WTC11 (cell line): ENCODE data around the gene FGF22. TPM values are rescaled to one million over a fixed set of nuclear protein-coding genes. Genes with fewer than 3 reads are reported as not detected.

Experiments
- ATAC-seq: fragments of 200-7000 bp; cut with Tn5 transposase; 2 replicates; pipeline ENCODE4 v1.10.0; 2021; ENCODE audit warnings: mild to moderate bottlenecking, moderate library complexity
- CTCF ChIA-PET: fragments of 300-600 bp; sonication (Branson Sonifier 250); formaldehyde crosslinking; loops from one replicate; lab custom pipeline; 2021; ENCODE audit warnings: antibody characterized with exemption; lab: Charles Lee
- POLR2A ChIA-PET: fragments of 350-600 bp; sonication (Branson Sonifier 250); formaldehyde crosslinking; loops from one replicate; lab custom pipeline; 2021; ENCODE audit warnings: antibody characterized with exemption; lab: Charles Lee
- DNase-seq: peaks from one replicate; pipeline ENCODE4 v3.0.0; 2021; ENCODE audit warnings: low spot score
- H3K27ac Mint-ChIP-seq: 2 replicates; pipeline ENCODE4 v1.8.0; 2021; ENCODE audit warnings: mixed read lengths
- H3K27me3 Mint-ChIP-seq: 2 replicates; pipeline ENCODE4 v1.8.0; 2021; ENCODE audit warnings: low read depth, mild to moderate bottlenecking, moderate library complexity, mixed read lengths
- H3K36me3 Mint-ChIP-seq: 2 replicates; pipeline ENCODE4 v1.8.0; 2021; ENCODE audit warnings: mixed read lengths
- H3K4me1 Mint-ChIP-seq: 2 replicates; pipeline ENCODE4 v1.8.0; 2022; ENCODE audit warnings: mixed read lengths
- H3K4me3 Mint-ChIP-seq: 2 replicates; pipeline ENCODE4 v1.8.0; 2021; ENCODE audit warnings: mild to moderate bottlenecking, moderate library complexity, mixed read lengths
- H3K9me3 Mint-ChIP-seq: 2 replicates; pipeline ENCODE4 v1.8.0; 2021; ENCODE audit warnings: mixed read lengths
- ETV6 ChIP-seq: sonication (generic); formaldehyde crosslinking; IDR thresholded peaks from 2 replicates; pipeline ENCODE4 v1.8.1; 2022; ENCODE audit warnings: mild to moderate bottlenecking, missing genetic modification reagents
- FOXP1 ChIP-seq: sonication (generic); formaldehyde crosslinking; IDR thresholded peaks from 2 replicates; pipeline ENCODE4 v1.8.0; 2022; ENCODE audit warnings: missing genetic modification reagents, mild to moderate bottlenecking, moderate library complexity, borderline replicate concordance
- GTF2I ChIP-seq: fragments of 250-450 bp; sonication (Bioruptor Pico); conservative IDR thresholded peaks from 2 replicates; pipeline ENCODE4 v1.4.0; 2021; ENCODE audit warnings: mild to moderate bottlenecking
- IRF2 ChIP-seq: sonication (generic); formaldehyde crosslinking; IDR thresholded peaks from 2 replicates; pipeline ENCODE4 v1.8.0; 2022; ENCODE audit warnings: low read depth, missing genetic modification reagents, borderline replicate concordance
- JAZF1 ChIP-seq: fragments of 250-450 bp; sonication (Bioruptor Pico); IDR thresholded peaks from 2 replicates; pipeline ENCODE4 v1.9.0; 2021; ENCODE audit warnings: moderate library complexity, mild to moderate bottlenecking, inconsistent platforms
- KAT7 ChIP-seq: sonication (generic); formaldehyde crosslinking; IDR thresholded peaks from 2 replicates; pipeline ENCODE4 v1.8.1; 2023; ENCODE audit warnings: missing genetic modification reagents, mild to moderate bottlenecking, borderline replicate concordance
- NFATC4 ChIP-seq: fragments of 250-450 bp; sonication (Bioruptor Pico); IDR thresholded peaks from 2 replicates; pipeline ENCODE4 v1.9.0; 2021; ENCODE audit warnings: mild to moderate bottlenecking
- SMAD4 ChIP-seq: sonication (generic); formaldehyde crosslinking; IDR thresholded peaks from 2 replicates; pipeline ENCODE4 v1.8.0; 2022; ENCODE audit warnings: mild to moderate bottlenecking, missing genetic modification reagents
- TCF7 ChIP-seq: sonication (generic); formaldehyde crosslinking; IDR thresholded peaks from 2 replicates; pipeline ENCODE4 v1.8.0; 2022; ENCODE audit warnings: mild to moderate bottlenecking, low read depth, missing genetic modification reagents, moderate library complexity
- ZNF121 ChIP-seq: sonication (generic); formaldehyde crosslinking; IDR thresholded peaks from 2 replicates; pipeline ENCODE4 v1.8.0; 2023; ENCODE audit warnings: missing genetic modification reagents
- ZNF219 ChIP-seq: sonication (generic); formaldehyde crosslinking; IDR thresholded peaks from 2 replicates; pipeline ENCODE4 v1.8.0; 2023; ENCODE audit warnings: missing genetic modification reagents, mild to moderate bottlenecking, borderline replicate concordance
- ZNF317 ChIP-seq: sonication (generic); formaldehyde crosslinking; IDR thresholded peaks from 2 replicates; pipeline ENCODE4 v1.8.1; 2023; ENCODE audit warnings: low read depth, mild to moderate bottlenecking, moderate library complexity, missing genetic modification reagents, borderline replicate concordance
- total RNA-seq: library from RNA; stranded (reverse); gene quantifications from 3 replicates; pipeline ENCODE4 v1.2.3, GENCODE V29; 2021
- TF ChIP-seq, protein P1 (sequence below): sonication (generic); formaldehyde crosslinking; IDR thresholded peaks from 2 replicates; pipeline ENCODE4 v1.8.0; 2023; ENCODE audit warnings: missing genetic modification reagents, mild to moderate bottlenecking, borderline replicate concordance
- TF ChIP-seq, protein P2 (sequence below): fragments of 250-450 bp; sonication (Bioruptor Pico); IDR thresholded peaks from 2 replicates; pipeline ENCODE4 v1.9.0; 2021; ENCODE audit warnings: moderate library complexity, mild to moderate bottlenecking, inconsistent platforms, borderline replicate concordance
- TF ChIP-seq, protein P3 (sequence below): fragments of 250-450 bp; sonication (Bioruptor Pico); IDR thresholded peaks from 2 replicates; pipeline ENCODE4 v1.9.0; 2021; ENCODE audit warnings: mild to moderate bottlenecking, borderline replicate concordance
- TF ChIP-seq, protein P4 (sequence below): sonication (generic); formaldehyde crosslinking; IDR thresholded peaks from 2 replicates; pipeline ENCODE4 v1.8.1; 2022; ENCODE audit warnings: low read depth, mild to moderate bottlenecking, moderate library complexity, missing genetic modification reagents, borderline replicate concordance
- TF ChIP-seq, protein P5 (sequence below): sonication (generic); formaldehyde crosslinking; IDR thresholded peaks from 2 replicates; pipeline ENCODE4 v1.8.0; 2023; ENCODE audit warnings: mild to moderate bottlenecking, missing genetic modification reagents
- TF ChIP-seq, protein P6 (sequence below): sonication (generic); formaldehyde crosslinking; IDR thresholded peaks from 2 replicates; pipeline ENCODE4 v1.8.0; 2022; ENCODE audit warnings: mild to moderate bottlenecking, missing genetic modification reagents
- TF ChIP-seq, protein P7 (sequence below): sonication (generic); formaldehyde crosslinking; IDR thresholded peaks from 2 replicates; pipeline ENCODE4 v1.8.0; 2022; ENCODE audit warnings: mild to moderate bottlenecking, missing genetic modification reagents

Gene FGF22
- total RNA-seq, 1 experiment from 2014 or later: 1.6 TPM

DNA sequence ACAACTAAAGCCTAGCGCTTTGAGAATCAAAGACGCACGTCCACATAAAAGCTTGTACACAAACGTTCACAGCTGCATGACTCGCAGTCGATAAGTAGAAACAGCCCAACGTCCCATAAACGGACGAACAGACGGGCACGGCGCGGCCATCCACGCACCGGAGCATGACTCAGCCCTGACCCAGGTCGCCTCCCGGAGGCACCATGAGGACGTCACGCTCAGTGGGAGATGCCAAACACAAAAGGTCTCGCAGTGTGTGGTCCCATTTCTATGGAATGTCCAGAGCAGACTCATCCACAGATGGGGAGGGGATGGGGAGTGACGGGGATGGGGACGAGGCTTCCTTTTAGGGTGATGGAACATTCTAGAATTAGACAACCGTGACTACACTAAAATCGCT is 15.7 kb upstream of the FGF22 start (continued):
- TF ChIP-seq TCF7 (CRISPR knock-in tag): no peak
- TF ChIP-seq ZNF219: no peak
- no peak for TF ChIP-seq GTF2I (CRISPR knock-in tag)
- TF ChIP-seq, protein P1, sequence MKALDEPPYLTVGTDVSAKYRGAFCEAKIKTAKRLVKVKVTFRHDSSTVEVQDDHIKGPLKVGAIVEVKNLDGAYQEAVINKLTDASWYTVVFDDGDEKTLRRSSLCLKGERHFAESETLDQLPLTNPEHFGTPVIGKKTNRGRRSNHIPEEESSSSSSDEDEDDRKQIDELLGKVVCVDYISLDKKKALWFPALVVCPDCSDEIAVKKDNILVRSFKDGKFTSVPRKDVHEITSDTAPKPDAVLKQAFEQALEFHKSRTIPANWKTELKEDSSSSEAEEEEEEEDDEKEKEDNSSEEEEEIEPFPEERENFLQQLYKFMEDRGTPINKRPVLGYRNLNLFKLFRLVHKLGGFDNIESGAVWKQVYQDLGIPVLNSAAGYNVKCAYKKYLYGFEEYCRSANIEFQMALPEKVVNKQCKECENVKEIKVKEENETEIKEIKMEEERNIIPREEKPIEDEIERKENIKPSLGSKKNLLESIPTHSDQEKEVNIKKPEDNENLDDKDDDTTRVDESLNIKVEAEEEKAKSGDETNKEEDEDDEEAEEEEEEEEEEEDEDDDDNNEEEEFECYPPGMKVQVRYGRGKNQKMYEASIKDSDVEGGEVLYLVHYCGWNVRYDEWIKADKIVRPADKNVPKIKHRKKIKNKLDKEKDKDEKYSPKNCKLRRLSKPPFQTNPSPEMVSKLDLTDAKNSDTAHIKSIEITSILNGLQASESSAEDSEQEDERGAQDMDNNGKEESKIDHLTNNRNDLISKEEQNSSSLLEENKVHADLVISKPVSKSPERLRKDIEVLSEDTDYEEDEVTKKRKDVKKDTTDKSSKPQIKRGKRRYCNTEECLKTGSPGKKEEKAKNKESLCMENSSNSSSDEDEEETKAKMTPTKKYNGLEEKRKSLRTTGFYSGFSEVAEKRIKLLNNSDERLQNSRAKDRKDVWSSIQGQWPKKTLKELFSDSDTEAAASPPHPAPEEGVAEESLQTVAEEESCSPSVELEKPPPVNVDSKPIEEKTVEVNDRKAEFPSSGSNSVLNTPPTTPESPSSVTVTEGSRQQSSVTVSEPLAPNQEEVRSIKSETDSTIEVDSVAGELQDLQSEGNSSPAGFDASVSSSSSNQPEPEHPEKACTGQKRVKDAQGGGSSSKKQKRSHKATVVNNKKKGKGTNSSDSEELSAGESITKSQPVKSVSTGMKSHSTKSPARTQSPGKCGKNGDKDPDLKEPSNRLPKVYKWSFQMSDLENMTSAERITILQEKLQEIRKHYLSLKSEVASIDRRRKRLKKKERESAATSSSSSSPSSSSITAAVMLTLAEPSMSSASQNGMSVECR: no peak
- TF ChIP-seq NFATC4: no peak
- no peak for TF ChIP-seq SMAD4 (CRISPR knock-in tag)
- TF ChIP-seq KAT7 (CRISPR knock-in tag): no peak
- TF ChIP-seq FOXP1 (CRISPR knock-in tag): no peak
- TF ChIP-seq, protein P2, sequence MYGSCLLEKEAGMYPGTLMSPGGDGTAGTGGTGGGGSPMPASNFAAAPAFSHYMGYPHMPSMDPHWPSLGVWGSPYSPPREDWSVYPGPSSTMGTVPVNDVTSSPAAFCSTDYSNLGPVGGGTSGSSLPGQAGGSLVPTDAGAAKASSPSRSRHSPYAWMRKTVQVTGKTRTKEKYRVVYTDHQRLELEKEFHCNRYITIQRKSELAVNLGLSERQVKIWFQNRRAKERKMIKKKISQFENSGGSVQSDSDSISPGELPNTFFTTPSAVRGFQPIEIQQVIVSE (CRISPR knock-in tag): no peak
- TF ChIP-seq ZNF121 (CRISPR knock-in tag): no peak
- TF ChIP-seq IRF2: no peak
- TF ChIP-seq ZNF317 (CRISPR knock-in tag): no peak

DNA sequence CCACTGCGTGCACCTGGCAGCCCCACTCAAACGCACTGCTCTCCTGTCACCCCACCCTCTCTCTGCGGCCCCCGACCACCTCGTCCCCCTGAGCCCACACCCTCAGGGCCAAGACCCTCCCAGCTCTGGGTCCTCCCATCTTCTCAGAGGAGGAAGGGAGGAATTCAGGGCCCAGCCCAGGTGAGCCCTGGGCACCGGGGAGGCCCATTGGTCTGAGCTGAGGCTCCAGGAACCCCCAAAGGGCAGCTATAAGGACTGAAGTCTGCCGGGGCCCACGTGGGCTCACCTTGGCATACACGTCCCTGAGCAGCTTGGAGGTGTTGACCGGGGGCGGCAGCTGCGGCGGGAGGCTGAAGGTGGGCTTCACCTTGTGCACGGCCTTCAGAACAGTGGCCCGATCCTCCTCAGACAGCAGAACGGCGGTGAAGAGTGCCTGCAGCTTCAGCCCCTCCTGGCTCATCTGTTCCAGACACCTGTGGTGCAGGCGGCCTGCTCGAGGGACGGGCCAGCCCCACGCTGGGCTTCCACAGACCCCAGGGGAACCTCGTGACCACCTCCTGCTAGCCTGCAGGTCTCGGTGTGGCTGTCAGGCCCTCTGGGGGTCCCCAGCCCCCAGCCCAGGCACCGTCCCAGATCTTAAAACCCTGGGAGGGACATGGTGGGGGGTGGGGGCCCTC is 15.1 kb upstream of the FGF22 start:
- CTCF ChIA-PET: interaction anchor here (0.6 kb wide), 1 partner anchor 403 kb away, joined by 4 read pairs; no protein-coding TSS in a partner anchor
- Mint-ChIP-seq H3K36me3 (peaks cover 26% of the 10 kb centered on the region), H3K4me3 (no peak overlapping the region), H3K27ac (no peak overlapping the region), H3K4me1 (no peaks in the 10 kb centered on the region; the same call in 1 of the 2 replicates), H3K27me3 (no peaks in the 10 kb centered on the region), H3K9me3 (no peaks in the 10 kb centered on the region)
- ATAC-seq: no peak
- POLR2A ChIA-PET: no interaction called here
- DNase-seq: no peak
- TF ChIP-seq, protein P3, sequence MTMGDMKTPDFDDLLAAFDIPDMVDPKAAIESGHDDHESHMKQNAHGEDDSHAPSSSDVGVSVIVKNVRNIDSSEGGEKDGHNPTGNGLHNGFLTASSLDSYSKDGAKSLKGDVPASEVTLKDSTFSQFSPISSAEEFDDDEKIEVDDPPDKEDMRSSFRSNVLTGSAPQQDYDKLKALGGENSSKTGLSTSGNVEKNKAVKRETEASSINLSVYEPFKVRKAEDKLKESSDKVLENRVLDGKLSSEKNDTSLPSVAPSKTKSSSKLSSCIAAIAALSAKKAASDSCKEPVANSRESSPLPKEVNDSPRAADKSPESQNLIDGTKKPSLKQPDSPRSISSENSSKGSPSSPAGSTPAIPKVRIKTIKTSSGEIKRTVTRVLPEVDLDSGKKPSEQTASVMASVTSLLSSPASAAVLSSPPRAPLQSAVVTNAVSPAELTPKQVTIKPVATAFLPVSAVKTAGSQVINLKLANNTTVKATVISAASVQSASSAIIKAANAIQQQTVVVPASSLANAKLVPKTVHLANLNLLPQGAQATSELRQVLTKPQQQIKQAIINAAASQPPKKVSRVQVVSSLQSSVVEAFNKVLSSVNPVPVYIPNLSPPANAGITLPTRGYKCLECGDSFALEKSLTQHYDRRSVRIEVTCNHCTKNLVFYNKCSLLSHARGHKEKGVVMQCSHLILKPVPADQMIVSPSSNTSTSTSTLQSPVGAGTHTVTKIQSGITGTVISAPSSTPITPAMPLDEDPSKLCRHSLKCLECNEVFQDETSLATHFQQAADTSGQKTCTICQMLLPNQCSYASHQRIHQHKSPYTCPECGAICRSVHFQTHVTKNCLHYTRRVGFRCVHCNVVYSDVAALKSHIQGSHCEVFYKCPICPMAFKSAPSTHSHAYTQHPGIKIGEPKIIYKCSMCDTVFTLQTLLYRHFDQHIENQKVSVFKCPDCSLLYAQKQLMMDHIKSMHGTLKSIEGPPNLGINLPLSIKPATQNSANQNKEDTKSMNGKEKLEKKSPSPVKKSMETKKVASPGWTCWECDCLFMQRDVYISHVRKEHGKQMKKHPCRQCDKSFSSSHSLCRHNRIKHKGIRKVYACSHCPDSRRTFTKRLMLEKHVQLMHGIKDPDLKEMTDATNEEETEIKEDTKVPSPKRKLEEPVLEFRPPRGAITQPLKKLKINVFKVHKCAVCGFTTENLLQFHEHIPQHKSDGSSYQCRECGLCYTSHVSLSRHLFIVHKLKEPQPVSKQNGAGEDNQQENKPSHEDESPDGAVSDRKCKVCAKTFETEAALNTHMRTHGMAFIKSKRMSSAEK (CRISPR knock-in tag): no peak
- no peak for TF ChIP-seq NFATC4
- TF ChIP-seq JAZF1 (CRISPR knock-in tag): no peak
- TF ChIP-seq, protein P4, sequence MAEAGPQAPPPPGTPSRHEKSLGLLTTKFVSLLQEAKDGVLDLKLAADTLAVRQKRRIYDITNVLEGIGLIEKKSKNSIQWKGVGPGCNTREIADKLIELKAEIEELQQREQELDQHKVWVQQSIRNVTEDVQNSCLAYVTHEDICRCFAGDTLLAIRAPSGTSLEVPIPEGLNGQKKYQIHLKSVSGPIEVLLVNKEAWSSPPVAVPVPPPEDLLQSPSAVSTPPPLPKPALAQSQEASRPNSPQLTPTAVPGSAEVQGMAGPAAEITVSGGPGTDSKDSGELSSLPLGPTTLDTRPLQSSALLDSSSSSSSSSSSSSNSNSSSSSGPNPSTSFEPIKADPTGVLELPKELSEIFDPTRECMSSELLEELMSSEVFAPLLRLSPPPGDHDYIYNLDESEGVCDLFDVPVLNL (CRISPR knock-in tag): no peak
- TF ChIP-seq, protein P5, sequence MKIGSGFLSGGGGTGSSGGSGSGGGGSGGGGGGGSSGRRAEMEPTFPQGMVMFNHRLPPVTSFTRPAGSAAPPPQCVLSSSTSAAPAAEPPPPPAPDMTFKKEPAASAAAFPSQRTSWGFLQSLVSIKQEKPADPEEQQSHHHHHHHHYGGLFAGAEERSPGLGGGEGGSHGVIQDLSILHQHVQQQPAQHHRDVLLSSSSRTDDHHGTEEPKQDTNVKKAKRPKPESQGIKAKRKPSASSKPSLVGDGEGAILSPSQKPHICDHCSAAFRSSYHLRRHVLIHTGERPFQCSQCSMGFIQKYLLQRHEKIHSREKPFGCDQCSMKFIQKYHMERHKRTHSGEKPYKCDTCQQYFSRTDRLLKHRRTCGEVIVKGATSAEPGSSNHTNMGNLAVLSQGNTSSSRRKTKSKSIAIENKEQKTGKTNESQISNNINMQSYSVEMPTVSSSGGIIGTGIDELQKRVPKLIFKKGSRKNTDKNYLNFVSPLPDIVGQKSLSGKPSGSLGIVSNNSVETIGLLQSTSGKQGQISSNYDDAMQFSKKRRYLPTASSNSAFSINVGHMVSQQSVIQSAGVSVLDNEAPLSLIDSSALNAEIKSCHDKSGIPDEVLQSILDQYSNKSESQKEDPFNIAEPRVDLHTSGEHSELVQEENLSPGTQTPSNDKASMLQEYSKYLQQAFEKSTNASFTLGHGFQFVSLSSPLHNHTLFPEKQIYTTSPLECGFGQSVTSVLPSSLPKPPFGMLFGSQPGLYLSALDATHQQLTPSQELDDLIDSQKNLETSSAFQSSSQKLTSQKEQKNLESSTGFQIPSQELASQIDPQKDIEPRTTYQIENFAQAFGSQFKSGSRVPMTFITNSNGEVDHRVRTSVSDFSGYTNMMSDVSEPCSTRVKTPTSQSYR (CRISPR knock-in tag): no peak
- no peak for TF ChIP-seq ETV6 (CRISPR knock-in tag)
- TF ChIP-seq, protein P6, sequence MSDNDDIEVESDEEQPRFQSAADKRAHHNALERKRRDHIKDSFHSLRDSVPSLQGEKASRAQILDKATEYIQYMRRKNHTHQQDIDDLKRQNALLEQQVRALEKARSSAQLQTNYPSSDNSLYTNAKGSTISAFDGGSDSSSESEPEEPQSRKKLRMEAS: no peak
- TF ChIP-seq, protein P7, sequence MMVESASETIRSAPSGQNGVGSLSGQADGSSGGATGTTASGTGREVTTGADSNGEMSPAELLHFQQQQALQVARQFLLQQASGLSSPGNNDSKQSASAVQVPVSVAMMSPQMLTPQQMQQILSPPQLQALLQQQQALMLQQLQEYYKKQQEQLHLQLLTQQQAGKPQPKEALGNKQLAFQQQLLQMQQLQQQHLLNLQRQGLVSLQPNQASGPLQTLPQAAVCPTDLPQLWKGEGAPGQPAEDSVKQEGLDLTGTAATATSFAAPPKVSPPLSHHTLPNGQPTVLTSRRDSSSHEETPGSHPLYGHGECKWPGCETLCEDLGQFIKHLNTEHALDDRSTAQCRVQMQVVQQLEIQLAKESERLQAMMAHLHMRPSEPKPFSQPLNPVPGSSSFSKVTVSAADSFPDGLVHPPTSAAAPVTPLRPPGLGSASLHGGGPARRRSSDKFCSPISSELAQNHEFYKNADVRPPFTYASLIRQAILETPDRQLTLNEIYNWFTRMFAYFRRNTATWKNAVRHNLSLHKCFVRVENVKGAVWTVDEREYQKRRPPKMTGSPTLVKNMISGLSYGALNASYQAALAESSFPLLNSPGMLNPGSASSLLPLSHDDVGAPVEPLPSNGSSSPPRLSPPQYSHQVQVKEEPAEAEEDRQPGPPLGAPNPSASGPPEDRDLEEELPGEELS (CRISPR knock-in tag): no peak
